Measurements from ENCODE around the gene RNF6. TPM values are rescaled to one million over a fixed set of nuclear protein-coding genes. Genes with fewer than 3 reads are reported as not detected.

The RNF6 gene
- total RNA-seq, 1 donor from 2014 or later = 15.8 TPM

- DNase-seq (ENCODE audit: low spot score in 2 of 2) = no peak
- H3K4me3 ChIP-seq = no peak overlapping the region
- no peak for TF ChIP-seq CTCF (IDR thresholded peaks at IDR 0.05)
- peaks cover 0 to 15% of the 10 kb centered on the region in 2 donors for H3K9me3 ChIP-seq
- H3K4me1 ChIP-seq = peaks cover 0 to 6% of the 10 kb centered on the region in 2 donors
- intact Hi-C loops (cut with DNase I) = no loop called here
- H3K27me3 ChIP-seq = no peaks in the 10 kb centered on the region
- no peak overlapping the region for H3K27ac ChIP-seq
- no peaks in the 10 kb centered on the region for H3K36me3 ChIP-seq
Observed at GRCh38 chr13:26198116-26198515, 24.0 kb downstream of the RNF6 start.

- Histone ChIP-seq H3K9me3 (peaks cover 0 to 15% of the 10 kb centered on the region in 2 donors), H3K27ac (no peak overlapping the region), H3K4me1 (peaks cover 0 to 3% of the 10 kb centered on the region in 2 donors), H3K27me3 (no peaks in the 10 kb centered on the region), H3K36me3 (no peaks in the 10 kb centered on the region), H3K4me3 (no peak overlapping the region)
- TF ChIP-seq CTCF (IDR thresholded peaks at IDR 0.05) = no peak
- DNase-seq (ENCODE audit: low spot score in 2 of 2) = no peak
- intact Hi-C loops (cut with DNase I) = no loop called here
Observed at GRCh38 chr13:26197298-26197697, 24.8 kb downstream of the RNF6 start.

- peak overlapping the region; percentile 66 to 93 for H3K4me3 ChIP-seq
- no peak for TF ChIP-seq CTCF (IDR thresholded peaks at IDR 0.05)
- intact Hi-C loops (cut with DNase I) = loop anchor here (1.0 to 10.0 kb wide), 5 partner anchors 35 to 370 kb away; partner anchors contain the start of genes CDK8, RNF6 and WASF3
- H3K36me3 ChIP-seq = no peaks in the 10 kb centered on the region
- H3K4me1 ChIP-seq = peaks cover 0 to 7% of the 10 kb centered on the region in 2 donors
- no peaks in the 10 kb centered on the region for H3K27me3 ChIP-seq
- no peaks in the 10 kb centered on the region for H3K9me3 ChIP-seq
- peak overlapping the region; percentile 81 to 82 for H3K27ac ChIP-seq
- DNase-seq (ENCODE audit: low spot score in 2 of 2) = no peak
Observed at GRCh38 chr13:26186995-26187394, 35.1 kb downstream of the RNF6 start.

GRCh38 chr13:26186118-26186870, 35.8 kb downstream of the RNF6 start:
- Histone ChIP-seq H3K36me3 (no peaks in the 10 kb centered on the region), H3K27ac (peak overlapping the region; percentile 81 to 82), H3K4me3 (peak overlapping the region; percentile 66 to 93), H3K4me1 (peaks cover 0 to 7% of the 10 kb centered on the region in 2 donors), H3K27me3 (no peaks in the 10 kb centered on the region), H3K9me3 (no peaks in the 10 kb centered on the region)
- DNase-seq (ENCODE audit: low spot score in 2 of 2) = peak; percentile 48 to 90
- peak; percentile 21 to 33 (median 23) for TF ChIP-seq CTCF (IDR thresholded peaks at IDR 0.05)
- intact Hi-C loops (cut with DNase I) = loop anchor here (1.0 to 10.0 kb wide), 5 partner anchors 36 to 371 kb away; partner anchors contain the start of genes CDK8, RNF6 and WASF3

GRCh38 chr13:26185720-26186117, 36.4 kb downstream of the RNF6 start:
- Histone ChIP-seq H3K27me3 (no peaks in the 10 kb centered on the region), H3K36me3 (no peaks in the 10 kb centered on the region), H3K4me1 (peaks cover 0 to 7% of the 10 kb centered on the region in 2 donors), H3K27ac (peak overlapping the region; percentile 81 to 82), H3K9me3 (no peaks in the 10 kb centered on the region), H3K4me3 (peak overlapping the region; percentile 66 to 93)
- DNase-seq (ENCODE audit: low spot score in 2 of 2) = no peak
- intact Hi-C loops (cut with DNase I) = loop anchor here (1.0 to 10.0 kb wide), 5 partner anchors 37 to 372 kb away; partner anchors contain the start of genes CDK8, RNF6 and WASF3
- no peak for TF ChIP-seq CTCF (IDR thresholded peaks at IDR 0.05)
